ENCODE measurements around the gene SLC12A8. TPM values are rescaled to one million over a fixed set of nuclear protein-coding genes. Genes with fewer than 3 reads are reported as not detected.

SLC12A8 gene
- total RNA-seq, 4 donors from 2014 or later = 0.26 to 4.7 (median 0.58) TPM; not detected in 1

DNA sequence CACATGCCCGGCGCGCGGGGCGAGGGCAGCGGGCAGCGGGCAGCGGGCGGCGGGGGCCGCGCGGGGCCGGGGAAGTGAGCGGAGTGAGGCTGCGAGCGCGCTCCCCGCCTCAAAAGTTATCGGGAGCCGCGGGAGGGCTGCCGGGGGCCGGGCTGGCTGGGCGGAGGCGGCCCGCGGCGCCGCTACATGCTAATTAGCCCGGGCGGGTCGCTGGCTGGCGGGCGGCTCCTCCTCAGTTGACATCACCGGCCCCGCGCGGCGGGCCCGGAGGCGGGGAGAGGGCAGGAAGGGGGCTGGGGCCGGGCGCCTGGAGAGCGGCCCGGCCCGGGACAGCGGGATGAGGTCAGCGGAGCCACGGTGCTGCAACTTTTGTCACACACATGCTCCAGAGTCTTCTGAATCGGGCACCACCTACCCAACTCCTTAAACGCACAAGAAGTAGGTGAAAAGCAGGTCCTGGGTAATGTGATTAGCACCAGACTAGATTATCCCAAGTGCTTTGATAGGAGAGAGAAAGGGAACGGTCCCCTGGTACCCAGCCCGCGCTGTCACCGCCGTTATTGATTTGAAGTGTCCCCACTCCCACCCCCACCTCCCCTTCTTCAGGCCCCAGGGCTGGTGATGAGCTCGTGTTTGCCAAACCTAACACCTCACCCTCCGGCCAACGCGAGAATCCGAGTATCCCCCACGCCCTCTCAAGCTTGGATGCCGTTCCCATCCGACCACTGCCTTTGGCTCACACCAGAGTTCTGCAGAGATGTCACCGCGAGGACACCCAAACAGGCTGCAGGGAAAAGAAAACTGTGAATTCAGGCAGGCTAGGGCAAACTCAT, 156.4 kb downstream of the SLC12A8 start, which contains the start of gene HEG1:
Gene HEG1, minus strand, starts transcription at position 85 of the 833 bp plus-strand sequence. CDS start 107 bp downstream, outside the sequence.
- peaks cover 4 to 17% of the 10 kb centered on the region in 2 donors for H3K4me1 ChIP-seq

DNA sequence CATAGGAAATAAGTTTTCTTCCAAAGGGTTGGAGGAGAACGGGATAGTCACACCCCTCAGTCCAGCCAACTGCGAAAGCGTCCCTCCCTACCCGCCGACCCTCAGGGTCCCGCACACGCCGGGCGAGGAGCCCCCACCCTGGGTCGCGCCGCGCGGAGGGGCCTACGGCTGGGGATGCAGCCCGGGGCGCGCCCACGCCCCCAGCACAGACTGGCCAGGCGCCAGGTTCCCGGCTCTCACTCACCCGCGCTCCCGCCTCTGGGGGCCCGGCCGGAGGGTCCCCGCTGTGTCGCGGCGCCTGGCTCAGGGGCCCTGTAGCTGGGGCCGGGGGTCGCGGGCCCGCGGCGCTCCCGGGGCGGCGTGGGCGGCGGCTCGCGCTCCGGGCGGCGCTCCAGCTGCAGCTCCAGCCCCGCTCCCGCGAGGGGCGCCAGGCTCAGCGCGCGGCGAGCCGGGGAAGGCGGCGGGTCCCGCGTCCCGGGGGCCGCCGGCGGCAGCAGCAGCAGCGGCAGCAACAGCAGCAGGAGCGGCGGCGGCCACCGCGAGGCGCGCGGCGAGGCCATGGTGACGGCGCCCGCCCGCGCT, 157.1 kb downstream of the SLC12A8 start:
- no peaks in the 10 kb centered on the region for H3K36me3 ChIP-seq
- H3K27me3 ChIP-seq = no peaks in the 10 kb centered on the region
- peak; percentile 40 to 56 for DNase-seq
- TF ChIP-seq, protein P1, sequence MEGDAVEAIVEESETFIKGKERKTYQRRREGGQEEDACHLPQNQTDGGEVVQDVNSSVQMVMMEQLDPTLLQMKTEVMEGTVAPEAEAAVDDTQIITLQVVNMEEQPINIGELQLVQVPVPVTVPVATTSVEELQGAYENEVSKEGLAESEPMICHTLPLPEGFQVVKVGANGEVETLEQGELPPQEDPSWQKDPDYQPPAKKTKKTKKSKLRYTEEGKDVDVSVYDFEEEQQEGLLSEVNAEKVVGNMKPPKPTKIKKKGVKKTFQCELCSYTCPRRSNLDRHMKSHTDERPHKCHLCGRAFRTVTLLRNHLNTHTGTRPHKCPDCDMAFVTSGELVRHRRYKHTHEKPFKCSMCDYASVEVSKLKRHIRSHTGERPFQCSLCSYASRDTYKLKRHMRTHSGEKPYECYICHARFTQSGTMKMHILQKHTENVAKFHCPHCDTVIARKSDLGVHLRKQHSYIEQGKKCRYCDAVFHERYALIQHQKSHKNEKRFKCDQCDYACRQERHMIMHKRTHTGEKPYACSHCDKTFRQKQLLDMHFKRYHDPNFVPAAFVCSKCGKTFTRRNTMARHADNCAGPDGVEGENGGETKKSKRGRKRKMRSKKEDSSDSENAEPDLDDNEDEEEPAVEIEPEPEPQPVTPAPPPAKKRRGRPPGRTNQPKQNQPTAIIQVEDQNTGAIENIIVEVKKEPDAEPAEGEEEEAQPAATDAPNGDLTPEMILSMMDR (IDR thresholded peaks at IDR 0.05) = peak in 1 of 4 experiments; percentile 18
- no peak for TF ChIP-seq POLR2A (IDR thresholded peaks at IDR 0.05)
- peaks cover 4 to 17% of the 10 kb centered on the region in 2 donors for H3K4me1 ChIP-seq
- H3K4me3 ChIP-seq = peak overlapping the region; percentile 70 to 84
- intact Hi-C loops (cut with DNase I; ENCODE audit: low total_unique reads) = no loop called here
- H3K27ac ChIP-seq = peak overlapping the region; percentile 96 to 99
- no peaks in the 10 kb centered on the region for H3K9me3 ChIP-seq

More for the DNA sequence above, 156.4 kb downstream of the SLC12A8 start, which contains the start of gene HEG1:
- intact Hi-C loops (cut with DNase I; ENCODE audit: low total_unique reads) = no loop called here
- H3K27ac ChIP-seq = peak within 1 kb of the TSS; percentile 96 to 99
- no peaks in the 10 kb centered on the region for H3K9me3 ChIP-seq
- TF ChIP-seq POLR2A (IDR thresholded peaks at IDR 0.05) = peak; percentile 77 to 82
- TF ChIP-seq, protein P1 (IDR thresholded peaks at IDR 0.05) = peak in 1 of 4 experiments; percentile 2
- H3K27me3 ChIP-seq = no peaks in the 10 kb centered on the region
- peak; percentile 90 to 91 for DNase-seq
- H3K36me3 ChIP-seq = no peaks in the 10 kb centered on the region
- peak within 1 kb of the TSS; percentile 70 to 84 for H3K4me3 ChIP-seq

DNA sequence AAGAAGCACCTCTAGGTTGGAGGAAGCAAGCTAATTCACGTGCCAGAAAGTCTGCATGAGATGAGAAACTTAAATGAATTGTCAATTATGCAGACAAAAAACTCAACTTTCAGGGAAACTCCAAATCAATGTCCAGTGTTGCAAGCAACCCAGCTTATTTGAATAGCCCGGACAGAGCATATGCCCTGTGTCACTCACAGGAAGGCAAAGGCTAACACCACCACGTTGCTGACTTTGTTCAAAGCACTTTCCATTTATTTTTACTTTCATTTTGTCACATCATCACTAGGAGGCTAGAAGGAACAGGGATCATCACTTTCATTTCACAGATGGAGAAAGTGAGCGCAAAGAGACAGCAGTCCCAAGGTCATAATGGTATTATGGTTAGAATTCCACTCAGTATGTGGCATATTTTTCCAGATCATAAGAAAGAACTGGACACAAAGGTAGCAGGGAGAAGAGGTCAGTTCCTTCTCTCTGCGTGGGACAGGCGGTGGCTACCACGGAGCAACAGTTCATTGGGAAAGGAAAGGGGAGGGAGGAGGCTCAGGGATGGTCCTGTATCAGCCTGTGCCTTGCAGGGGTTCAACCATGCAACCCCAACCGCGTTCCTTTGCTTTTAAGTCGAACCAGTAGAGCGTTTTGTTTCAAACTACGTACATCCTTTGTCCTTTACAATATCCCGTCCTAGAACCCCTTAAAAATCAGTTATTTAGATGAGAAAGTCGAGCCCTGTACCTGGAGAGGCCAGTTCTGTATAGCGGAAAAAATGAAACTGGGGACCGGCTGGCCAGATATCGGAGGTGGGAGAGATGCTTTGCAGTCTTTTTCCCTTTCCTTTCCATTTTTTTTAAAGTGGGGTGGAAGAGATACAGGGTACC, 157.9 kb downstream of the SLC12A8 start:
- DNase-seq = peak in 1 of 2 donors; percentile 50

DNA sequence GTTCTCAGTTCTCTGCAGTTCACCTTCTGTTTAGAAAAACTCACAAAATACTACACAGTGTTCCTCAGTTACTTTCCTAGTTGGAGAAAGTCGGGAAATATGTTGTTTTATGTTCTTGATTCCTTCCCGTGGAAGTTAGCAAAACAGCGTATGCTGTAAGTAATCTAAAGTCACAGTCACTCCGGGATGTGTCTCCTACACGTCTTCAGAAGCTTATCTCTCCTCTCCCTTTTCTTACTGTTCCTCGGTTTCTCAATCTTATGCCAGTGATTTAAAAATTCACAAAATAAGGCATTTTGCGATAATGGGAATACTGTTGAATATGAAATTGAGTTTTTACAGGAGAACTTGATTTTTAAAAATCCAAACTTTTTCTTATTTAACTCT, 158.5 kb downstream of the SLC12A8 start:
- intact Hi-C loops (cut with DNase I; ENCODE audit: low total_unique reads) = no loop called here

More for the DNA sequence above, 157.9 kb downstream of the SLC12A8 start:
- Histone ChIP-seq H3K27ac (peak overlapping the region; percentile 96 to 99), H3K4me1 (peaks cover 4 to 17% of the 10 kb centered on the region in 2 donors), H3K4me3 (peak overlapping the region; percentile 70 to 84), H3K36me3 (no peaks in the 10 kb centered on the region), H3K9me3 (no peaks in the 10 kb centered on the region), H3K27me3 (no peaks in the 10 kb centered on the region)
- TF ChIP-seq, protein P1 (IDR thresholded peaks at IDR 0.05) = peak in 3 of 4 experiments; percentile 18 to 39 (median 24)
- TF ChIP-seq POLR2A (IDR thresholded peaks at IDR 0.05) = peak; percentile 37
- intact Hi-C loops (cut with DNase I; ENCODE audit: low total_unique reads) = no loop called here

More for the DNA sequence above, 158.5 kb downstream of the SLC12A8 start:
- Histone ChIP-seq H3K9me3 (no peaks in the 10 kb centered on the region), H3K4me3 (peak overlapping the region; percentile 70 to 84), H3K36me3 (no peaks in the 10 kb centered on the region), H3K4me1 (peaks cover 4 to 17% of the 10 kb centered on the region in 2 donors), H3K27ac (peak overlapping the region; percentile 96 to 99), H3K27me3 (no peaks in the 10 kb centered on the region)
- TF ChIP-seq, protein P1 (IDR thresholded peaks at IDR 0.05) = no peak
- no peak for TF ChIP-seq POLR2A (IDR thresholded peaks at IDR 0.05)
- DNase-seq = no peak
